Testis (tissue), 3 donors: ENCODE results near the gene HDC. TPM values are rescaled to one million over a fixed set of nuclear protein-coding genes. Genes with fewer than 3 reads are reported as not detected.

Experiments
- DNase-seq: peaks from one replicate; pipeline ENCODE4 v3.0.0-alpha.2; 2019
- H3K27ac ChIP-seq, 2 donors: fragments of 200-600 bp; sonication (generic); one replicate each; pipeline ENCODE4 v1.5.1; 2019
- H3K27me3 ChIP-seq: fragments of 200-600 bp; sonication (generic); one replicate; pipeline ENCODE4 v1.5.1; 2019
- H3K36me3 ChIP-seq: fragments of 200-600 bp; sonication (generic); one replicate; pipeline ENCODE4 v1.5.1; 2017; ENCODE audit warnings: low read depth; ENCODE audit errors: missing control alignments
- H3K4me1 ChIP-seq: fragments of 200-600 bp; sonication (generic); one replicate; pipeline ENCODE4 v1.5.1; 2019
- H3K4me3 ChIP-seq, 2 donors: fragments of 200-600 bp; sonication (generic); one replicate each; pipeline ENCODE4 v1.5.1; 2017 to 2019
- H3K9me3 ChIP-seq: fragments of 200-600 bp; sonication (generic); one replicate; pipeline ENCODE4 v1.5.1; 2017
- CTCF ChIP-seq, 3 experiments: fragments of 450-650 bp in 2 of 3; fragments of 200-600 bp in 1 of 3; sonication (generic) in 1 of 3; IDR thresholded peaks; one replicate each; pipeline ENCODE4 v1.5.1; 2016 to 2019; ENCODE audit warnings: antibody characterized with exemption in 3 of 3, mild to moderate bottlenecking in 2 of 3, moderate library complexity in 1 of 3
- POLR2A ChIP-seq: fragments of 450-650 bp; IDR thresholded peaks from one replicate; pipeline ENCODE4 v1.6.1; 2017; ENCODE audit warnings: antibody characterized with exemption, mild to moderate bottlenecking, moderate library complexity
- WGBS, 2 donors: methylation state at CpG; one replicate each; pipeline ENCODE4 v1.1.5; 2018; 5-methylcytosine and 5-hydroxymethylcytosine counted together
- intact Hi-C: fragments of 100-400 bp; cut with DNase I; formaldehyde crosslinking; loops from one replicate; pipeline ENCODE4 v1.15.1; 2023; ENCODE audit warnings: low total_unique reads
- polyA plus RNA-seq: library from polyadenylated mRNA; stranded (reverse); fragments of 350-450 nt; fragmentation: Illumina TruSeq; extraction: RNeasy Lipid Tissue Mini Kit (QIAGEN cat#74804); gene quantifications from one replicate; pipeline ENCODE4 v1.2.3, GENCODE V29; 2014; ENCODE audit warnings: low read depth, low replicate concordance; ENCODE audit not compliant: insufficient read depth
- total RNA-seq, 2 donors: library from RNA; depleted of rRNA; stranded (reverse); fragments of >200 nt; gene quantifications; one replicate each; pipeline ENCODE4 v1.2.3, GENCODE V29; 2016

Gene HDC
- total and polyA plus RNA-seq, 3 donors from 2014 or later, result 1.6 to 11.9 (median 5.8) TPM

GRCh38 chr15:50257924-50258323 is 7.6 kb downstream of the HDC start:
- Histone ChIP-seq H3K36me3 (no peaks in the 10 kb centered on the region), H3K4me1 (no peaks in the 10 kb centered on the region), H3K27ac (no peak overlapping the region), H3K9me3 (no peaks in the 10 kb centered on the region), H3K27me3 (no peaks in the 10 kb centered on the region), H3K4me3 (no peak overlapping the region)
- 93 to 100% methylated on average over 3 of the region's 3 CpGs for WGBS, 2 donors
- TF ChIP-seq POLR2A, result no peak
- TF ChIP-seq CTCF (IDR thresholded peaks at IDR 0.05), result no peak
- DNase-seq, result no peak
- intact Hi-C loops, result no loop called here

GRCh38 chr15:50257332-50257731 is 8.2 kb downstream of the HDC start:
- TF ChIP-seq CTCF (IDR thresholded peaks at IDR 0.05) (no peak), POLR2A (no peak)
- intact Hi-C loops, result no loop called here
- no peaks in the 10 kb centered on the region for H3K27me3 ChIP-seq
- H3K4me1 ChIP-seq, result no peaks in the 10 kb centered on the region
- no peak for DNase-seq
- no peaks in the 10 kb centered on the region for H3K36me3 ChIP-seq
- H3K27ac ChIP-seq, result no peak overlapping the region
- no peak overlapping the region for H3K4me3 ChIP-seq
- no peaks in the 10 kb centered on the region for H3K9me3 ChIP-seq
- WGBS, 2 donors, result 82 to 90% methylated on average over 8 of the region's 8 CpGs

GRCh38 chr15:50256188-50257041 is 9.1 kb downstream of the HDC start:
- H3K4me3 ChIP-seq, result no peak overlapping the region
- no peaks in the 10 kb centered on the region for H3K4me1 ChIP-seq
- no peak overlapping the region for H3K27ac ChIP-seq
- TF ChIP-seq POLR2A, result no peak
- no peak for TF ChIP-seq CTCF (IDR thresholded peaks at IDR 0.05)
- no peaks in the 10 kb centered on the region for H3K36me3 ChIP-seq
- no peaks in the 10 kb centered on the region for H3K27me3 ChIP-seq
- DNase-seq, result no peak
- no peaks in the 10 kb centered on the region for H3K9me3 ChIP-seq
- intact Hi-C loops, result no loop called here
- 52 to 63% methylated on average over 5 of the region's 5 CpGs for WGBS, 2 donors

- Histone ChIP-seq H3K4me3 (no peak overlapping the region), H3K27me3 (no peaks in the 10 kb centered on the region), H3K4me1 (no peaks in the 10 kb centered on the region), H3K9me3 (no peaks in the 10 kb centered on the region), H3K36me3 (no peaks in the 10 kb centered on the region), H3K27ac (no peak overlapping the region)
- intact Hi-C loops, result no loop called here
- no peak for TF ChIP-seq POLR2A
- no peak for TF ChIP-seq CTCF (IDR thresholded peaks at IDR 0.05)
- DNase-seq, result no peak
- 88% methylated on average over 8 to 11 of the region's 11 CpGs for WGBS, 2 donors
These were observed 13.0 kb downstream of the HDC start for GRCh38 chr15:50252556-50252955.
